K562 (cell line): ENCODE data around the gene ZNF768. TPM values are rescaled to one million over a fixed set of nuclear protein-coding genes. Genes with fewer than 3 reads are reported as not detected.

Experiments used
- ARID2 ChIP-seq: fragments of 450-650 bp; IDR thresholded peaks from 2 replicates; pipeline ENCODE4 v1.6.1; 2017; ENCODE audit warnings: antibody characterized with exemption, mild to moderate bottlenecking
- CEBPB ChIP-seq: fragments of 450-650 bp; IDR thresholded peaks from 2 replicates; pipeline ENCODE4 v1.6.1; 2016; ENCODE audit warnings: missing genetic modification characterization, missing compliant biosample characterization
- CREB1 ChIP-seq, 2 experiments: sonication (generic) in 1 of 2; formaldehyde crosslinking in 1 of 2; IDR thresholded peaks; 2 replicates each; pipeline versions ENCODE4 v1.6.1 to v1.8.0; 2012 to 2022; ENCODE audit warnings: inconsistent platforms in 1 of 2, mild to moderate bottlenecking in 1 of 2, missing genetic modification reagents in 1 of 2, moderate library complexity in 1 of 2
- CREB3L1 ChIP-seq: fragments of 450-650 bp; IDR thresholded peaks from 2 replicates; pipeline ENCODE4 v1.6.1; 2014; ENCODE audit warnings: low read depth, mild to moderate bottlenecking, moderate library complexity, borderline replicate concordance
- HMBOX1 ChIP-seq: sonication (generic); IDR thresholded peaks from 2 replicates; pipeline ENCODE4 v1.6.1; 2016
- HNRNPH1 ChIP-seq: fragments of 200-400 bp; formaldehyde crosslinking; optimal IDR thresholded peaks from 2 replicates; pipeline ENCODE3; 2017; ENCODE audit warnings: low read depth, mild to moderate bottlenecking, low read length, moderate library complexity
- NR2C1 ChIP-seq, 2 experiments: fragments of 450-650 bp; IDR thresholded peaks; 2 replicates each; pipeline ENCODE4 v1.6.1; 2017; ENCODE audit warnings: mild to moderate bottlenecking in 2 of 2, antibody characterized with exemption in 1 of 2, inconsistent platforms in 1 of 2, missing compliant biosample characterization in 1 of 2, missing genetic modification characterization in 1 of 2
- PPARD ChIP-seq: fragments of 250-450 bp; sonication (Bioruptor Pico); IDR thresholded peaks from 2 replicates; pipeline ENCODE4 v1.8.0; 2022; ENCODE audit warnings: inconsistent platforms, mild to moderate bottlenecking, moderate library complexity
- PREB ChIP-seq: sonication (generic); formaldehyde crosslinking; IDR thresholded peaks from 2 replicates; pipeline ENCODE4 v1.8.1; 2023; ENCODE audit warnings: mild to moderate bottlenecking, missing genetic modification reagents
- SRSF3 ChIP-seq: fragments of 200-400 bp; formaldehyde crosslinking; IDR thresholded peaks from 2 replicates; pipeline ENCODE4 v1.6.1; 2016; ENCODE audit warnings: mild to moderate bottlenecking, low read length, moderate library complexity; ENCODE audit not compliant: insufficient read depth
- ZNF280A ChIP-seq: fragments of 450-650 bp; IDR thresholded peaks from 2 replicates; pipeline ENCODE4 v1.6.1; 2018; ENCODE audit warnings: mild to moderate bottlenecking, low read depth; ENCODE audit not compliant: partially characterized antibody
- polyA plus RNA-seq, 8 experiments: library from polyadenylated mRNA; depleted of rRNA in 4 of 8; stranded (reverse) in 5 of 8; unstranded in 3 of 8; fragments of >200 nt; fragmentation: Nextera tagmentation in 2 of 8; fragmentation: Illumina TruSeq in 1 of 8; extraction: Ambion mirVana in 2 of 8; extraction: Trizol in 1 of 8; gene quantifications; 2 replicates each; pipeline versions ENCODE4 v1.2.1 to v1.2.3, GENCODE V29; 2011 to 2014; ENCODE audit warnings: inconsistent platforms in 1 of 8, missing spikeins in 1 of 8
- total RNA-seq, 7 experiments: library from RNA; depleted of rRNA in 6 of 7; stranded (reverse); fragments of >200 nt in 6 of 7; fragmentation: Illumina TruSeq in 2 of 7; extraction: Trizol in 2 of 7; gene quantifications; 2 replicates each; pipeline versions ENCODE4 v1.2.1 to v1.2.3, GENCODE V29; 2011 to 2021; ENCODE audit warnings: low replicate concordance in 1 of 7
- TF ChIP-seq, protein P1 (sequence below): fragments of 450-650 bp; formaldehyde crosslinking; conservative IDR thresholded peaks from 2 replicates; pipeline ENCODE4 v1.4.0; 2022; ENCODE audit warnings: mild to moderate bottlenecking, missing genetic modification characterization
- TF ChIP-seq, protein P2 (sequence below): fragments of 450-650 bp; IDR thresholded peaks from 2 replicates; pipeline ENCODE4 v1.6.1; 2016; ENCODE audit warnings: missing biosample characterization, missing genetic modification characterization

ZNF768 gene
- total and polyA plus RNA-seq, 9 of the 15 experiments (the other 6 are each of a cell fraction or from before 2014, with no cell fraction given), result 0.13 to 50.7 (median 26.9) TPM

DNA sequence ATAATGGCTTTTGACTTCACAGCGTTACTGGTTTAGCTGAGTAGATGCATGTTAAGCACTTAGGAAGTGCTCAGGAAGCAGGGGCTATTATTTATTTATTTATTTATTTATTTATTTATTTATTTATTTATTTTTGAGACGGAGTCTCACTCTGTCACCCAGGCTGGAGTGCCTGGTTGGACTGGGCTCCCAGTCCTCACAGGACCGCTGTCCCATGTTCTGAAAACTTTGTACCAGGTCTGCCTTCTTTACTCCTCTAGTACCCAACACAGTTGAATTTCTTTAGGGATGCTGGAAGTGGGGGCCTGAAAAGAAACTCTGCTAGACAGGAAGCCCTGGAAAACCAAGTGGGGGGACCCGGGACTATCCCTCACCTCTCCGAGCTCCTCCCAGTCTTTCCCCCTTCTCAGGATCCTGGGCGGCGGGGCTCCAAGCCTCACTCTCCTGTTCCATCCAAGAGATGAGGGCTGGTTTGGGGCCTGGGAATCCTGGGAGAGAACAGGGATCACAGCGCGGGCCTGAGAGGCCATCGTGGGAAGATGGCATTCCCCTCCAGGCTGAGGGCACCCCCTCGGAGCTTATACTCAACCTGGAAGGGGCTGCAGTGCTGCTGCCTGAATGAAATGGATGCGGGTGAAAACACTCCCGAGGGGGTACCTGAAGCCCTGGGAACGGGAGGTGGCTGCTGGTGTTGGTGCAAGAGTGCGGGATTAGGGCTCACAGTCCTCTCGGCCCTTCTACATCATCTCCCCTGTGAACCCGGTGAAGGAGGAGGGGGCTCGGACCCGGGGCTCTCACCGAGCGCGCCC, 44.5 kb upstream of the ZNF768 start (continued):
- 0 out of 2 replicates have a peak, but pooled peaks have one; percentile 19 for TF ChIP-seq SRSF3
- TF ChIP-seq PPARD (CRISPR knock-in tag), result no peak
- TF ChIP-seq HMBOX1, result no peak
- TF ChIP-seq CREB3L1, result no peak
- no peak for TF ChIP-seq PREB (CRISPR knock-in tag)
- no peak for TF ChIP-seq NR2C1 (IDR thresholded peaks at IDR 0.05)
- TF ChIP-seq NR2C1 (tag; IDR thresholded peaks at IDR 0.05), result no peak
- TF ChIP-seq ARID2, result no peak
- no peak for TF ChIP-seq CREB1 (IDR thresholded peaks at IDR 0.05)
- TF ChIP-seq CREB1 (CRISPR knock-in tag; IDR thresholded peaks at IDR 0.05), result no peak
- no peak for TF ChIP-seq HNRNPH1
- no peak for TF ChIP-seq ZNF280A
- TF ChIP-seq, protein P1, sequence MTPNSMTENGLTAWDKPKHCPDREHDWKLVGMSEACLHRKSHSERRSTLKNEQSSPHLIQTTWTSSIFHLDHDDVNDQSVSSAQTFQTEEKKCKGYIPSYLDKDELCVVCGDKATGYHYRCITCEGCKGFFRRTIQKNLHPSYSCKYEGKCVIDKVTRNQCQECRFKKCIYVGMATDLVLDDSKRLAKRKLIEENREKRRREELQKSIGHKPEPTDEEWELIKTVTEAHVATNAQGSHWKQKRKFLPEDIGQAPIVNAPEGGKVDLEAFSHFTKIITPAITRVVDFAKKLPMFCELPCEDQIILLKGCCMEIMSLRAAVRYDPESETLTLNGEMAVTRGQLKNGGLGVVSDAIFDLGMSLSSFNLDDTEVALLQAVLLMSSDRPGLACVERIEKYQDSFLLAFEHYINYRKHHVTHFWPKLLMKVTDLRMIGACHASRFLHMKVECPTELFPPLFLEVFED, result 0 out of 2 replicates have a peak, but pooled peaks have one; percentile 10
- TF ChIP-seq CEBPB, result no peak
- TF ChIP-seq, protein P2, sequence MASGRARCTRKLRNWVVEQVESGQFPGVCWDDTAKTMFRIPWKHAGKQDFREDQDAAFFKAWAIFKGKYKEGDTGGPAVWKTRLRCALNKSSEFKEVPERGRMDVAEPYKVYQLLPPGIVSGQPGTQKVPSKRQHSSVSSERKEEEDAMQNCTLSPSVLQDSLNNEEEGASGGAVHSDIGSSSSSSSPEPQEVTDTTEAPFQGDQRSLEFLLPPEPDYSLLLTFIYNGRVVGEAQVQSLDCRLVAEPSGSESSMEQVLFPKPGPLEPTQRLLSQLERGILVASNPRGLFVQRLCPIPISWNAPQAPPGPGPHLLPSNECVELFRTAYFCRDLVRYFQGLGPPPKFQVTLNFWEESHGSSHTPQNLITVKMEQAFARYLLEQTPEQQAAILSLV (tag), result no peak
